ENCODE measurements around the gene FEM1B.

GRCh38 chr15:68289621-68290352, 12.2 kb downstream of the FEM1B start:
- TF ChIP-seq ZNF223 (tag by site-specific recombination; IDR thresholded peaks at IDR 0.05) (no peak), BCL11A (tag by site-specific recombination; IDR thresholded peaks at IDR 0.05; ENCODE audit: low read depth) (no peak), ZNF18 (tag by site-specific recombination; IDR thresholded peaks at IDR 0.05) (no peak), ZNF514 (tag by site-specific recombination; IDR thresholded peaks at IDR 0.05) (no peak), ELK4 (IDR thresholded peaks at IDR 0.05; ENCODE audit: borderline replicate concordance, low read depth, low read length) (no peak), CTCF (tag by site-specific recombination; IDR thresholded peaks at IDR 0.05) (no peak), MEIS1 (CRISPR knock-in tag; IDR thresholded peaks at IDR 0.05; ENCODE audit: borderline replicate concordance) (no peak), ZNF664 (tag by site-specific recombination; IDR thresholded peaks at IDR 0.05) (no peak), ZBTB48 (tag by site-specific recombination; IDR thresholded peaks at IDR 0.05) (no peak)
